GM12878 (cell line): ENCODE data around the gene GLT1D1. TPM values are rescaled to one million over a fixed set of nuclear protein-coding genes. Genes with fewer than 3 reads are reported as not detected.

Source experiments
- ASH2L ChIP-seq: fragments of 300-600, 200-600 bp; sonication (generic); IDR thresholded peaks from 2 replicates; pipeline ENCODE4 v1.6.1; 2017; ENCODE audit warnings: low read depth, mild to moderate bottlenecking, borderline replicate concordance
- BACH1 ChIP-seq: fragments of 450-650 bp; IDR thresholded peaks from 2 replicates; pipeline ENCODE4 v1.6.1; 2017; ENCODE audit warnings: mild to moderate bottlenecking, borderline replicate concordance
- BCL11A ChIP-seq: IDR thresholded peaks from 2 replicates; pipeline ENCODE4 v1.6.1; 2011; ENCODE audit warnings: low read depth, low read length
- CBFB ChIP-seq: IDR thresholded peaks from 2 replicates; pipeline ENCODE4 v1.6.1; 2016; ENCODE audit warnings: antibody characterized with exemption, low read depth
- CEBPB ChIP-seq, 2 experiments: fragments of 150-350 bp in 1 of 2; IDR thresholded peaks; 2 replicates each; pipeline ENCODE4 v1.6.1; 2012 to 2014; ENCODE audit warnings: low read depth in 2 of 2, low read length in 2 of 2, borderline replicate concordance in 1 of 2, inconsistent platforms in 1 of 2
- CEBPZ ChIP-seq: fragments of 150-350 bp; IDR thresholded peaks from 2 replicates; pipeline ENCODE4 v1.6.1; 2016; ENCODE audit warnings: low read depth, low read length
- CHD1 ChIP-seq: IDR thresholded peaks from 2 replicates; pipeline ENCODE4 v1.6.1; 2012; ENCODE audit warnings: low read depth, low read length, improper control_type of control experiment
- CHD2 ChIP-seq: IDR thresholded peaks from 2 replicates; pipeline ENCODE4 v1.6.1; 2011; ENCODE audit warnings: low read depth, low read length, improper control_type of control experiment, borderline replicate concordance
- GATAD2B ChIP-seq: fragments of 450-650 bp; conservative IDR thresholded peaks from 2 replicates; pipeline ENCODE4 v1.6.1; 2017; ENCODE audit warnings: low read depth, mild to moderate bottlenecking, moderate library complexity
- HDAC6 ChIP-seq: fragments of 200-600 bp; sonication (generic); IDR thresholded peaks from one replicate; pipeline ENCODE4 v1.8.0; 2017; ENCODE audit warnings: antibody characterized with exemption; ENCODE audit not compliant: unreplicated experiment
- IKZF1 ChIP-seq: fragments of 450-650 bp; conservative IDR thresholded peaks from 2 replicates; pipeline ENCODE4 v1.6.1; 2017; ENCODE audit warnings: antibody characterized with exemption, mild to moderate bottlenecking
- IRF4 ChIP-seq: IDR thresholded peaks from 2 replicates; pipeline ENCODE4 v1.6.1; 2011; ENCODE audit warnings: low read depth, low read length
- MAX ChIP-seq: IDR thresholded peaks from 2 replicates; pipeline ENCODE4 v1.6.1; 2012; ENCODE audit warnings: low read depth, low read length, improper control_type of control experiment
- NR2C1 ChIP-seq: fragments of 450-650 bp; IDR thresholded peaks from 2 replicates; pipeline ENCODE4 v1.6.1; 2017; ENCODE audit warnings: antibody characterized with exemption, mild to moderate bottlenecking, moderate library complexity
- NRF1 ChIP-seq: conservative IDR thresholded peaks from 2 replicates; pipeline ENCODE4 v1.6.1; 2011; ENCODE audit warnings: mild to moderate bottlenecking, low read depth, low read length, improper control_type of control experiment
- POU2F2 ChIP-seq: IDR thresholded peaks from 3 replicates; pipeline ENCODE4 v1.6.1; 2011; ENCODE audit warnings: low read depth, mild to moderate bottlenecking, low read length, borderline replicate concordance
- RB1 ChIP-seq: fragments of 450-650 bp; formaldehyde crosslinking; IDR thresholded peaks from 2 replicates; pipeline ENCODE4 v1.6.1; 2017; ENCODE audit warnings: mild to moderate bottlenecking, borderline replicate concordance
- RCOR1 ChIP-seq: conservative IDR thresholded peaks from 2 replicates; pipeline ENCODE4 v1.6.1; 2012; ENCODE audit warnings: low read depth, low read length, improper control_type of control experiment
- REST ChIP-seq: IDR thresholded peaks from 2 replicates; pipeline ENCODE4 v1.6.1; 2012; ENCODE audit warnings: mild to moderate bottlenecking, low read depth, low read length
- SMARCA5 ChIP-seq: fragments of 450-650 bp; IDR thresholded peaks from 2 replicates; pipeline ENCODE4 v1.6.1; 2017; ENCODE audit warnings: mild to moderate bottlenecking
- SUPT20H ChIP-seq: IDR thresholded peaks from 2 replicates; pipeline ENCODE4 v1.6.1; 2011; ENCODE audit warnings: low read depth, mild to moderate bottlenecking, low read length, moderate library complexity, borderline replicate concordance; ENCODE audit not compliant: control insufficient read depth
- TBL1XR1 ChIP-seq: IDR thresholded peaks from 2 replicates; pipeline ENCODE4 v1.6.1; 2012; ENCODE audit warnings: low read depth, low read length, improper control_type of control experiment
- USF1 ChIP-seq: IDR thresholded peaks from 2 replicates; pipeline ENCODE4 v1.6.1; 2011; ENCODE audit warnings: borderline replicate concordance, low read depth, mild to moderate bottlenecking, moderate library complexity, mixed read lengths, low read length; ENCODE audit not compliant: insufficient read depth; ENCODE audit errors: extremely low read length
- YY1 ChIP-seq: IDR thresholded peaks from 2 replicates; pipeline ENCODE4 v1.6.1; 2011; ENCODE audit warnings: low read depth, mild to moderate bottlenecking, low read length
- polyA plus RNA-seq, 11 experiments: library from polyadenylated mRNA; depleted of rRNA in 4 of 11; unstranded in 6 of 11; stranded (reverse) in 5 of 11; fragments of >200 nt; fragmentation: Nextera tagmentation in 4 of 11; fragmentation: Illumina TruSeq in 1 of 11; extraction: Ambion mirVana in 4 of 11; extraction: Trizol in 1 of 11; gene quantifications; 1 replicate in 1 of 11; 2 replicates in 10 of 11; pipeline versions ENCODE4 v1.2.1 to v1.2.3, GENCODE V29; 2011 to 2016; ENCODE audit warnings: inconsistent platforms in 2 of 11, missing spikeins in 2 of 11, low read depth in 1 of 11
- total RNA-seq, 4 experiments: library from RNA; depleted of rRNA in 3 of 4; stranded (reverse); fragments of >200 nt in 3 of 4; fragmentation: Illumina TruSeq in 1 of 4; extraction: Trizol in 1 of 4; gene quantifications; 2 replicates each; pipeline versions ENCODE4 v1.2.1 to v1.2.3, GENCODE V29; 2013 to 2021

Gene GLT1D1
- total and polyA plus RNA-seq, 10 of the 15 experiments (the other 5 are each of a cell fraction or from before 2014, with no cell fraction given), result 0.42 to 62.8 (median 3.0) TPM

- TF ChIP-seq CEBPB (IDR thresholded peaks at IDR 0.05; ENCODE audit: borderline replicate concordance in 1 of 2, low read depth in 2 of 2, low read length in 2 of 2) (no peak), REST (no peak), GATAD2B (no peak; the same call in 1 of the 2 replicates), SUPT20H (no peak), CBFB (peak; percentile 88), POU2F2 (peak; percentile 23; the same call in 1 of the 3 replicates), SMARCA5 (peak; percentile 78; the same call in 1 of the 2 replicates), IRF4 (peak; percentile 72; the same call in 1 of the 2 replicates), RB1 (no peak), CHD2 (peak; percentile 87), NR2C1 (no peak), CHD1 (no peak), BCL11A (peak; percentile 89), RCOR1 (no peak), USF1 (no peak), NRF1 (no peak), TBL1XR1 (peak; percentile 64; the same call in 1 of the 2 replicates), MAX (no peak), BACH1 (peak; percentile 49; the same call in 1 of the 2 replicates), IKZF1 (peak; percentile 99), ASH2L (no peak), HDAC6 (no peak), CEBPZ (no peak), YY1 (no peak)
Observed at GRCh38 chr12:128914908-128915563, 61.8 kb downstream of the GLT1D1 start (continued).
